ENCODE measurements around the gene VENTX.

The VENTX gene

GRCh38 chr10:133271521-133272300, 34.1 kb downstream of the VENTX start:
- DNase-seq (ENCODE audit: low read depth in 2 of 2), result no peak

- DNase-seq (ENCODE audit: low read depth in 2 of 2), result no peak
These were observed 34.8 kb downstream of the VENTX start for GRCh38 chr10:133272301-133272963.

- DNase-seq (ENCODE audit: low read depth in 2 of 2), result no peak
These were observed 35.3 kb downstream of the VENTX start for GRCh38 chr10:133272964-133273420.

- no peak for DNase-seq (ENCODE audit: low read depth in 2 of 2)
These were observed 36.0 kb downstream of the VENTX start for GRCh38 chr10:133273534-133274143.

DNA sequence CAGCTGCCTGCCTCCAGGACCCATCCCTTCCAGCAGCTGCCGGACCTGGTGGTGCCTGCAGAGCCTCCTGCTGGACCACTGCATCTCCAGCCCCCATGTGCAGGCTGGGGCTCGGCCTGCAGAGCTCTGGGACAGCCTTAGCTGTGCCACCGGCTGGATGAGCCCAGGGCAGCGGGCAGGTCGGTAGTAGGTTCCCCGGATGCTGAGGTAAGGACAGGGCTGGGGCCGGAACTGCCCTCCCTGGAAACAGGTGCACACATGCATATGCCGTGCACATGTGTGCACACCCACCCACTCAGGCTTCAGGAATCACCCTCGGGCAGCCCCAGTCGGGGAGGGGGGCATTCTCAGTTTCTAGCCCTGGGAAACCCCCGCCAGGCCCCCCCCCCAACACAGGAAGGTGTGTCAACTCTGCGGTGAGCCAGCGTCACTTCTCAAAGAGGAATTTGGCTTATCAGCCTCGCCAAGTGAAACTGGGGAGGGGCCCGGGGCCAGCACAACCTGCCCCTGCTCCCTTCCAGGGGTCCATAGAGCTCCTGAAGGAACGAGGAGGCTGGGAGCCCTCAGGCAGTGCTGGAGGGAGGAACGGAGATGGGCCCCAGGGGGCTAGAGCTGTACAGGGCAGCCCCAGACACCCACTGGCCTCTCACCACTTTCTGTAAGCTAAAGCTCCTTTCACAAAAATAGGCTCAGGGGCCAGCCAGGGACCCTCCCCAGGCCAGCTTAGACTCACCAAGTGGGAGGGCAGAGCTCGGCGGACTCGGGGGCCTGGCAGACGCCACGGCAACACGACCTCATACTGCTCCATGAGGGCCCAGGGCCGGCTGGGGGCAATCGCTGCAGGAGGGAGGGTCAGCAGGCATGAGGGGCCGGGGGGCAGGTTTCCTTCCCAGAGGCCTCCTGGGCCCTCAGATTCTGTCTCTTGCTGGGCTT, 37.4 kb downstream of the VENTX start:
- peak; percentile 45 to 57 for DNase-seq (ENCODE audit: low read depth in 2 of 2)

DNA sequence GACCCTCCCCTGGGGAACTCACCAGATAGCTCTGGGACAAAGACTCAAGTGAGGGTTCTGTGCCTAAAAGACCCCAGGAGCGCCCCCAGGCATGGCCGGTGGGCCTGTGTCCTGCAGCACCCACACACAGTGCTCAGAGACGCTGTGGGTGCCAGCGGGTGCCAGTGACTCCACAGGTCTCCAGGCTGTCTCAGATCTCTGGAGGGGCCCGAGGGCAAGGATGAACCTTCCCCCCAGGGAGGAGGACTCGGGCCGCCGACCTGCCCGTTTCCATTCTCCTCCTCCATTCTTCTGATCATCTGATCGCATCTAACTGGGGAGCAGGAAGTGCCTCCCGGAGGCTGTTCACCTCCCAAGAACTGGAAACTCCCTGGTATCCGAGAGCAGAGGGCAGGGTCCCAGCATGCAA, 38.0 kb downstream of the VENTX start:
- peak in 1 of 2 donors; percentile 33 for DNase-seq (ENCODE audit: low read depth in 2 of 2)

GRCh38 chr10:133276100-133276434, 38.4 kb downstream of the VENTX start:
- DNase-seq (ENCODE audit: low read depth in 2 of 2), result no peak

DNA sequence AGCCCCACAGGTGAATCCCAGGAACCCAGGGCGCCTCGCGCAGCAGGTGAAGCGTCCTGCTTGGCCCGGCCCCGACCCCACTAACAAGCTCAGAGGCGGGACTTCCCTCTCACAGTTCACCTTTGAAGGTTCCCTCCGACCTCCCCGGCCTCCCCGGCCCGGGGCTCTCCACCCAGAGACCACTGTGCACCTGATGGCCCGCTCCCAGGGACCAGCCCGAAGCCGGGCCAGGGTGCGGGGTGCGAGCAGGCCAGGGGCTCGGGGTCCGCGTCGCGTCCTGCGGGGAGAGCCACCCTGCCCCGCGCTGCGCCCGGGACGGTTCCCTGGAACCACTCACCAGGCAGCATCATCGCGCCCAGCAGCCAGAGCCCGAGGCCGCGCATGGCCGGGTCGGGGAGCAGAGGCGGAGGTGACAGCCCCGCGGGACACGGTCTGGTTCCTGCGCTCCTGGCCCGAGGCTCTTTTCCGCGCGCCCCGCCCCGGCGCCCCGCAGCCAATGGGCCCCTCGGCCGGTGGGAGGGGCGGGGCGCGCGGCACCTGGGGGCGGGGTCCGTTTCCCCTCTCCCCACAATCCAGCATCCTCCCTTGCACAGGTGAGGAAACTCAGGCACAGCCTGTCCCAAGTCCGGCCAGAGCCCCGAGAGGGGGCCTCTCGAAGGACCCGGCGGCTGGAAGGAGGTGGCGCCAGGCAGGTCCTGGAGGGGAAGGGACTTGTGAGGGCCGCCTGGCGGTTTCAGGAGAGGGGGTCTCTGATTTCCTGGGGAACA, 39.0 kb downstream of the VENTX start, which contains the start of gene ADAM8:
Gene ADAM8 (minus strand): TSS at position 434 of the 767 bp plus-strand sequence. CDS start 51 bp downstream, at position 383.
- peak in 1 of 2 donors; percentile 48 for DNase-seq (ENCODE audit: low read depth in 2 of 2)

GRCh38 chr10:133277277-133277992, 39.8 kb downstream of the VENTX start:
- no peak for DNase-seq (ENCODE audit: low read depth in 2 of 2)

DNA sequence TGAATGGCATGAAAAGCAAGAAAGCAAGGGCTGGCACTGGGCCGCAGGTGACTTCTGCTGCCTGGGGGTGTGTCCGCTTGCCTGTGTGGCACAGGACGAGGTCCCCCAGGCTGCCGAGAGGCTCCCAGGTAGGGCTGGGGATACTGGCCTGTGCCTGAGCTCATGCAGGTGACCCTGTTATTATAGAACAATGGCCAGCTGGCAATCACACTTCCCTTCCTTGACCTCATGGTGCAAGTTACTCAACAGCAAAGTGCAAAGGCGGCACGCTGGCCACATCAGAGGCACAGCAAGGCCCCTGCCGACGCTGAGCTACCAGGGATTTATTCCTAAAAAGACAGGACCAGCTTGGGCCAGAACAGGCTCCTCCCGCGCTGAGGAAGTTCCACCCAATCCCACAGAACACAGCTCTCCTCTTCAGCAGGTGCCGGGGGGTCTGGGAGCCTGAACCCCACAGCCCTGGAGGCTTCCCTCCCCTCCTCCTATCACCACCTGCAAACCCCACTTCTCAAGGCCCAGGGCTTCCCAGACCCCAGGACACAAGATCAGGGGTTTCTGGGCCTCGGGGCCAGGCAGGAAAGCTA, 40.4 kb downstream of the VENTX start:
- no peak for DNase-seq (ENCODE audit: low read depth in 2 of 2)

- DNase-seq (ENCODE audit: low read depth in 2 of 2), result peak; percentile 39 to 44
These were observed 41.1 kb downstream of the VENTX start for GRCh38 chr10:133278577-133279265.

DNA sequence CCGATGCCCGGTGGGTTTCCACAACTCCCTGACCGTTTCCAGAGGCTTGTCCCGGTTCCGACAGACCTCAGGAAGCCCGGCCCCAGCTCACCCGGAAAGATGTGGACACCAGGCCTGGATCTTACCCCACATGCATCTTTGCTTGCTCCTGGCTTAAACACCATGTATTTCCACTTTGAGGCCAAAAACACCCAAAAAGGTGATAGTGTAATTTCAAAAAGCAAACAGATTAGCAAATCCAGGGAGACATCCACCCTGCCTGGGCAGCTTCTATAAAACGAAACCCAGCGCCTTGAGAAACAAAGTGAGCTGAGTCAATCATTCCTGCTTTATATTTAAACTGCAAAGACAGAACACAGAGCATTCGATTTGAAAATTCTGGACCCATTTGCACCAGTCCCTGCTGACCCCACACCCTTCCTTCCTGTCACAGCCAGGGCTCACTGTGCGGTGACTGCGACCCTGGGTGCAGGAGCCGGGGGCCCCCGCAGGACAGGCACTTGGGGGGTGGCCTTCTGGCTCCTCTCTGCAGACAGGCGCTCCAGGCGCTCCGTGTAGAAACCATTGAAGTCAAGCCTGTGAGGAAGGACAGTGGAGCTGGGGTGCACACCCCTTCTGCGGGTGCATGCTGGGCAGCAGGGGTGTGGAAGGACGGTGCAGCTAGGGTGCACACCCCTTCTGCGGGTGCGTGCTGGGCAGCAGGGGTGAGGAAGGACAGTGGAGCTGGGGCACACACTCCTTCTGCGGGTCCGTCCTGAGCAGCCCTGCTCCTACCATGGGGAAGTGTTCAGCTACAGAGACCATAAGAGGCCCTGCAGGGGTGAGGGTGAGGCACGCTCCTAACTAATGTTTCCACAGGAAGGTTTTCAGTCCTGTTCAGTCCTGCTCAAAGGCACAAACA, 41.9 kb downstream of the VENTX start:
- no peak for DNase-seq (ENCODE audit: low read depth in 2 of 2)

DNA sequence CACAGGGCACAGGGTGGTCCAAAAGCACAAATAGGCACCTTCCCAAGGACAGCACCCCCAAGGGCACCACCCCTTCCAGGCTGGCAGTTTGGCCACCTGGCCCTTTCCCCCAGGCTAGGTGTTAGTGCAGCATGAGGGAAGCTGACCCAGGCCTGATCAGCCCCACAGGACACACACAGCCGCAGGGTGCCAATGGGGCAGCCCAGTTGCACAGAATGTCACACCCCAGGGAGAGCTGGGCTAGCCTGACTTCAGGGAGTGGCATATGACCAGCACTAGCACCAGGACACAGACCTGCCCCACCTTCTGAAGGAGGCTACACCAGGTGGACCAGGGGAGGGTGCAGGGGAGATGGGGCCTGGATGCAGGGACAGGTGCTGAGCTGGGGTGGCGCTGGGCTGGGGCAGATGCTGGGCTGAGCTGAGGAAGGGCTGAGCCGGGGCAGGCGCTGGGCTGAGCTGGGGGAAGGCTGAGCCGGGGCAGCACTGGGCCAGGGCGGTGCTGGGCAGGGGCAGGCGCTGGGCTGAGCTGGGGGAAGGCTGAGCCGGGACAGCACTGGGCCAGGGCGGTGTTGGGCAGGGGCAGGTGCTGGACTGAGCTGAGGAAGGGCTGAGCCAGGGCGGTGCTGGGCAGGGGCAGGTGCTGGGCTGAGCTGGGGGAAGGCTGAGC, 42.9 kb downstream of the VENTX start:
- no peak for DNase-seq (ENCODE audit: low read depth in 2 of 2)

DNA sequence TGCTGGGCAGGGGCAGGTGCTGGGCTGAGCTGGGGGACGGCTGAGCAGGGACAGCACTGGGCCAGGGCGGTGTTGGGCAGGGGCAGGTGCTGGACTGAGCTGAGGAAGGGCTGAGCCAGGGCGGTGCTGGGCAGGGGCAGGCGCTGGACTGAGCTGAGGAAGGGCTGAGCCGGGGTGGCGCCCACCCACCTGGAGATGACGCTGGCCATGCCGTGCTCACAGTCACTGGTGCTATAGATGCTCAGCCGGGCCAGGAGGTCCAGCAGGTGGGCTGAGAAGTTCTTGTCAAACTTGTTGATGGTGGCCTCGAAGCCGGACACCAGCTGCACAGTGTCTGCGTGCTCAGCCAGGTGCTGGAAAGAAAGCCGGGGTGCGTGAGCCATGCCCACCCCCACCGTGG, 43.4 kb downstream of the VENTX start:
- DNase-seq (ENCODE audit: low read depth in 2 of 2), result no peak

DNA sequence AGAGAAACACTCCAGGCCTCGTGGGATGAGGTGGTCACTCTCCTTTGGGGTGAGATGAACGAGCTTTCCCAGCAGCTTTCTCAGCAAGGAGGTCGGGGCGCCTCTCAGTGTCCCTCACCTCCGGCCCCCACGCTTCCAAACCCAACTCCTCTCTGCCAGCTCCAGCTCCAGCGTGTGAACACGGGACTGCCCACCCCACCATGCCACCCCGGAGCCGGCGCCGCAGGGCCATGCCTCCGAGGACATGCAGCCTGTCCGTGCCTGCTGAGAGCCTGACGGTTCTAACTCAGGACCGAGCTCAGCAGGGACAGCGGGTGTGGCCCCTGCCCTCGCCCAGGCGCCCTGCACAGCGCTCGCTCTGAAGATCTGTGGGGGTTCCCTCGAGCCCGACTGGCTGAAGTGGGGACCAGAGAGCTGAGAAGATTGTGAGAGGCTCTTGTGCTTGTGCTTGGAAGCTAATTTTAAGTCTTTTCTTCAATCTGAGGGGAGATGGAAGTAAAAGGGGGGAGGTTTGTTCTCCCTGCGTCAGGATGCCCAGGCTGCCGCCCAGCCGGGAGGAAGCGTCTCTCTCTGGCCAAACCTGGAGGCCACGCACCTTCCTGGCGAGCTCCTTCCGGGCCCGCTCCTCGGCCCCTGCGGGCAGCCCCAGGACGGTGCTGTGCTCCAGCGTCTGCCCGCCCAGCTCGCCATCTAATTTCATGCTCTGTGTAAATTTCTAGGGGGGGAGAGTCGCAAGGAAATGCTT, 44.1 kb downstream of the VENTX start:
- no peak for DNase-seq (ENCODE audit: low read depth in 2 of 2)

DNA sequence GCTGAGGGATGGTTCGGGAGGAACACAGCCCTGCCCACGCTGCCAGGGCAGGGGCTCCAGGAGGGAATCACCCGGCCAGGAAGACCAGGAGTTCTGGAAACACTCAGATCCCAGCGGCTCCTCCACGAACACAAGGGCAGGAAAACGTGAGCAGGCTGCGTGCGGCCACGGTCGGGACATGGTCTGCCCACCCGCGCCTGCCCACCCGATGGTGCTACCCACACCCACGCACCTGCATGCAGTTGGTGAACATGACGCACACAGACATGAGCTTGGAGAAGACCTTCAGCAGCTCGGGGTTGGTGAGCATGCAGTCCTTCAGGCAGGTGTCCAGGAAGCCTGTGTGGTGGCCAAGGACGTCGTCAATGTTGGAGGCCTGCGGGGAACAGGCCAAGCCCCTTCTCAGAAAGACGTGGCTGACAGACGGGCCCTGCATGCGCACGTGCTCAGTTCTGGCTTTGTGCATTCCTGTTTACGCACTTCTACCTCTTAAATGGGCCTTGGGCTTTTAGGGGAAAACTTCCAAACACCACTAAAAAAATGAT, 45.3 kb downstream of the VENTX start:
- no peak for DNase-seq (ENCODE audit: low read depth in 2 of 2)

GRCh38 chr10:133283931-133284330, 46.3 kb downstream of the VENTX start:
- DNase-seq (ENCODE audit: low read depth in 2 of 2), result no peak
